Pons (tissue), 1 donor: ENCODE data around the gene TMEM121.
A peak's percentile ranks its signal among the peaks of the same experiment; 100 is the strongest.

Experiments used
- DNase-seq: peaks from one replicate; pipeline ENCODE4 v3.0.0-alpha.2; 2016; ENCODE audit warnings: low spot score

Gene TMEM121

GRCh38 chr14:105525861-105526775, at the start of gene TMEM121:
TSS of gene TMEM121 (plus strand) at chr14:105526583. CDS start at chr14:105528835, 2,252 bp downstream.
- DNase-seq = no peak

DNA sequence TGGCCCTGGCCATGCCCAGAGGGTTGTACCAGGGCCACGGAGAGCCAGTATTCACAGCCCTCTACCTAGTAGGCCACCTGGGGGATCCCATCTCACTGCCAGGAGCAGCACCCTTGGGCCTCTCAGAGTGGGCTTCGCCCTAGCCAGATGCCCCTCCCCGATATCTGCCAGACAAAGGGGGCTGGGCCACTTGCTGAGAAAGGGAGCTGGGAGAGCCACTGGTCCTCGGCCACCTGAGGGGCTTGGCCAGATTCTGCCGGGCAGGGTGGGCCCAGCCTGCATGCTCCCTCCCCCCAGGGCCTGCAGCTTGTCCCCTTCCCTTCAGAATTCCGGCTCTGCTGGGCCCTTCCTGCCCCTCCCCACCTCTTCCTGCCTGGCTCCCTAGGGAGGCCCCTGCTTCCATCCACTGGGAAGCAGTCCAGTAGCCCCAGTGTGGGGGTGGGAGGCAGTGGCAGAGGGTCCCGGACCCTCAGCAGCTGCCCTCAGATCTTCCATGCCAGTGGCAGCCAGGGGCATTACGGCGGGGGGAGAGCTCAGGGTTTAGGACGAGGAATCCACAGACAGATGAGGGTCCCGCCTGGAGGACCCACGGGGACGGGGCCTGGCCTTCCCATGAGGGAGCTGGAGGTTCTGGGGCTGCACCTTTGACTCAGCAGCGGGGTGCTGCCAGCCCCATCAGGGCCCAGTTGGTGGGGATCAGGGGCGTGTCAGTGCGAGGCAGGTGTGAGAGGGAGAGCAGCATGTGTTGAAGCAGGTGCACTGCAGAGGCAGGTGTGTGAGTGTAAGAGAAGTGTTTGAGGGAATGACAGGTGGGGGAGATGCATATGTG, 49.3 kb upstream of the TMEM121 start:
- no peak for DNase-seq

GRCh38 chr14:105477660-105478397, 48.6 kb upstream of the TMEM121 start:
- no peak for DNase-seq

DNA sequence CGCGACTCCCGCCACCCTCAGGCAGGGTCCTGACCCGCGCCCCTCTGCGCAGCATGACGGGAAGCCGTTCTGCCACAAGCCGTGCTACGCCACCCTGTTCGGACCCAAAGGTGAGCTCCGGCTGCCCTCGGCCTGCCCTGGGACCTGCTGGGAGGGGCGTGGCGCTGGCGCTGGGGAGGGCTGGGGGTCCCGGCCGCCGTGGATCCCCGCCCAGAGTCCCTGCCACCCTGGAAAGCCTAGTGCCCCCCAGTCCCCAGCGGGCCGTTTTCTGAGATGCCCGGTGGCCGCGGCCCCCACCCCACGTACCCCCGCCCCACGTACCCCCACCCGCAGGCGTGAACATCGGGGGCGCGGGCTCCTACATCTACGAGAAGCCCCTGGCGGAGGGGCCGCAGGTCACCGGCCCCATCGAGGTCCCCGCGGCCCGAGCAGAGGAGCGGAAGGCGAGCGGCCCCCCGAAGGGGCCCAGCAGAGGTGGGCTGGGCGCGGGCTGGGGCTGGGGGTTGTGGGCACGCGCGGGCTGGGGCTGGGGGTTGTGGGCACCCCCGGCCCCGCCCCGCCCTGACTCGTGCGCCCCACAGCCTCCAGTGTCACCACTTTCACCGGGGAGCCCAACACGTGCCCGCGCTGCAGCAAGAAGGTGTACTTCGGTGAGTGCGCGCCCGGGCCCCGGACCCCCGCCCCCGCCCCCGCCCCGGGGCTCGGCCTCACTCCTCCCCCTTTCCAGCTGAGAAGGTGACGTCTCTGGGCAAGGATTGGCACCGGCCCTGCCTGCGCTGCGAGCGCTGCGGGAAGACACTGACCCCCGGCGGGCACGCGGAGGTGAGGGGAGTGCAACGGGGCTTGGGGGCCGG, 47.8 kb upstream of the TMEM121 start:
- no peak for DNase-seq

- DNase-seq = no peak
These were observed 46.8 kb upstream of the TMEM121 start for GRCh38 chr14:105479431-105480158.

GRCh38 chr14:105480199-105480746, 46.1 kb upstream of the TMEM121 start:
- DNase-seq = no peak

- DNase-seq = peak; percentile 89
These were observed 45.3 kb upstream of the TMEM121 start for GRCh38 chr14:105480807-105481801.

DNA sequence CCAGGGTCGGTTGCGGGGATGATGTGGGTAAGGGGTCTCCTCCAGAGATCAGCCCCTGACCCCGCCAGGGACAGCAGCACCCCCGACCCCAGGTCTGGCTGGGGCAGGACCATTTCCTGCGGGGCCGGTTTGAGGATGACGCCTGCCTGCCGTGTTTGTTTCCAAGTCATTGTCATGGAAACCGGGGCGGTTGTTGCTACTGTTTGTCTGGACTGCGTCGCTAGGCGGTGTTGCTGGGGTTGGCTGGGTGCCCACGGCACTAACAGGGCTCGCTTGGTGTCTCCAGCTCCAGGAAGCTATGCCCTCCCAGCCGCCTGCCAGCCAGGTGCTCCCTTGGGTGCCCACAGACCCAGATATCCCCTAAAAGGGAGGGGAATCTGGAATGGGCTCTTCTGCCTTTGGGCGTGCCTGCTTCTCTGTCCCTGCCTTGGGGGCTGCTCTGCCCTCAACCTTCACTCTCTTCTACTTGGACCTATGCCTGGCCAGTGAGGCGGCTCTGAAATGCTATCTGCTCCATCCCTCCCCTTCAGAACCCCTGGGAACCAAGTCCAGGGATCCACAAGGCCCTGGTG, 44.4 kb upstream of the TMEM121 start:
- DNase-seq = peak; percentile 89

DNA sequence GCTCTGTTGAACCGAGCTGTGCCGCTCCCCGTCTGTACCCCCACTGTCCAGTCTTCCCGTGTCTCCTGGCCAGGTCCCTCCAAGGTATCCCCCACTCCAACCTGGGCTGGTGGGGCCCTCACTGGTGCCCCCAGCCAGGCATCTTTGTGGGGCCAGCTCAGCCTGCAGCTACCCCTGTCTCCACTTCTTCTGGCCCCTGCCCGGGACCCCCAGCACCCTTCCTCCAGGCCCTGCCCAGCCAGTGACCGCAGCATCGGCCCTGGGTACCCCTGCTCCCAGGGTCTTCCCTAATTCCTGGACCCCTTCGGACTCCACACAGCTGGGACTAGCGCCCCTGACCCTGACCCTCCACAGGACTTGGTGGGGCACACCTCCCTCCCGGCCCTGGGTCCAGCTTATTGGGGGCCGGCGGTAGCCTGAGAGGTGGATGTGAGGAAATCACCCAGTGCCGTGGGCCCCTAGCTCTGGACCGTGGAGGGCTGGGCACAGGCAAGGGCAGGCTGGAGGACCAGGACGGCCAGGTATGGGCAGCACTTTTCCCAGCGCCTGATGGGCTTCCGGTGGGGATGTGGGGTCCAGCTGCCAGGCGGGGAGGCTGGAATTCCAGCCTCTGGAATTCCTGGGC, 43.8 kb upstream of the TMEM121 start:
- no peak for DNase-seq

- DNase-seq = no peak
These were observed 42.9 kb upstream of the TMEM121 start for GRCh38 chr14:105483300-105484068.

DNA sequence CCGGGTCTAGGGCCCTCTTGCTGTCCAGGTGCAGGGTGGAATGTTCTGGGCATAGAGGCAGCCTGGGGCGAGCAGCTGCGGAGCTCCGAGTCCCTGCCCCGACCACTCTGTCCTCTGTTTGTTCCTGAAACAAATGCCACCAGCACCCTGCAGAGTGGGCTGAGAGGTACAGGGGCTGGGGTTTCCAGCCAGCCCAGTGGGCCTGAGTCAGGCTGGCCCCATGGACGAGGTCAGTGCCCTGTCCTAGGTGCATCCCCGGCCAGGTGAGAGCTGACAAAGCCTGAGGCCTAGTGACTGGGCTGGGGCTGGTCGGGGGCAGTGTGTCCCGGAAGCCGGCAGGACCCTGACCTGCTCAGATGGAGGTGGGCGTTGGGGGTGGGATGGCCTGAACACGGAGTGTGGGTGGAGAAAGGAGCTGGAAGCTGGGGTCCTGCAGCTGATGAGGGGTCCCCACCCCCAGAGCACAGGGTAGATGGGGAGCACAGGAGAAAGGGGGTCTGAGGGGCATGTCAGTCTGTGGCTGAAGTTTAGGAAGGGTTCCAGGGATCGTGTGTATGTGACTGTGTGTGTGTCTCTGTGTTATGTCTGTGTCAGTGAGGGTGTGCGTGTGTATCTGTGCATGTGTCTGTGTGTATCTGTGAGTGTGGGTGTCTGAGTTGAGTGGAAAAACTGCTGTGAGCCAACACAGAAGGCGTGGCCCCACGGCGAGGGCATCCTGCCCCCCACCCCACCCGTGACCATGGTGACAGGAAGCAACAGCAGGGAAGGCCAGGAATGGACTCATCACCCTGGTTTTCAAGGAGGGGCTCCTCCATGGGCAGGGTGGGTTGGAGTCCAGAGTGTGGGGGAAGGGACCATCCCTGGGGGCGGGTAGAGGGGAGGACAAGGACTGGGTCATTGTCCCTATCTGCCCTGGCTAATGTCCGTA, 42.0 kb upstream of the TMEM121 start:
- DNase-seq = no peak

- DNase-seq = no peak
These were observed 41.4 kb upstream of the TMEM121 start for GRCh38 chr14:105484997-105485393.

- DNase-seq = no peak
These were observed 40.6 kb upstream of the TMEM121 start for GRCh38 chr14:105485739-105486162.

- DNase-seq = no peak
These were observed 40.0 kb upstream of the TMEM121 start, which contains the start of gene CRIP1 for GRCh38 chr14:105486163-105486973. TSS of gene CRIP1 (plus strand) at chr14:105486886. CDS start at chr14:105487260, 374 bp downstream.

DNA sequence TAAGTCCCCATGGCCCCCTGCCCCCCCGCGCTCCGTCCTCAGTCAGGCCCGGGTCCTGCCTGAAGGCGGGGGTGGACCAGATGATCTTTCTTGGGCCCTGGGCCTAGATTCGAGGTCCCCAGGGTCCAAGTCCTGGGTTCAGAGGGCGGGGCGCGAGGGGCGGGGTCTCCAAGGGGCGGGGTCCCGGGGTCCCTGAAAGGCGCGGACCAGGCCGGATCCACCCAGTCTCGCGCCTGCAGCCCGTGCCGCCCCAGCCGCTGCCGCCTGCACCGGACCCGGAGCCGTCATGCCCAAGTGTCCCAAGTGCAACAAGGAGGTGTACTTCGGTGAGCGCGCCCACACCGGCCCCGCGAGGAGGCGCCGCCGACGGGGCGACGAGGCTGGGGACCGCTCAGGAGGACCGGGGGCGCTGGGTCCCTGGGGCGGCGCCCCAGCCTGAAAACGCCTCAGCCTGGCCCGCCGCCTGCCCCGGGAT, 39.4 kb upstream of the TMEM121 start:
- no peak for DNase-seq
